GM21737 (cell line): ENCODE measurements around the gene SEC61B.

Experiments used
- ATAC-seq: cut with Tn5 transposase; IDR thresholded peaks from one replicate; pipeline ENCODE4 v1.9.1; 2021; ENCODE audit warnings: mild to moderate bottlenecking, moderate library complexity; ENCODE audit not compliant: unreplicated experiment

SEC61B gene

GRCh38 chr9:99221621-99222415, at the start of gene SEC61B, which contains the start of gene ALG2:
SEC61B (plus strand) TSS chr9:99222282; CDS start chr9:99222364, 82 bp downstream.
ALG2 (minus strand) TSS chr9:99221942; CDS start chr9:99221894, 48 bp downstream.
- ATAC-seq: peak; percentile 87

DNA sequence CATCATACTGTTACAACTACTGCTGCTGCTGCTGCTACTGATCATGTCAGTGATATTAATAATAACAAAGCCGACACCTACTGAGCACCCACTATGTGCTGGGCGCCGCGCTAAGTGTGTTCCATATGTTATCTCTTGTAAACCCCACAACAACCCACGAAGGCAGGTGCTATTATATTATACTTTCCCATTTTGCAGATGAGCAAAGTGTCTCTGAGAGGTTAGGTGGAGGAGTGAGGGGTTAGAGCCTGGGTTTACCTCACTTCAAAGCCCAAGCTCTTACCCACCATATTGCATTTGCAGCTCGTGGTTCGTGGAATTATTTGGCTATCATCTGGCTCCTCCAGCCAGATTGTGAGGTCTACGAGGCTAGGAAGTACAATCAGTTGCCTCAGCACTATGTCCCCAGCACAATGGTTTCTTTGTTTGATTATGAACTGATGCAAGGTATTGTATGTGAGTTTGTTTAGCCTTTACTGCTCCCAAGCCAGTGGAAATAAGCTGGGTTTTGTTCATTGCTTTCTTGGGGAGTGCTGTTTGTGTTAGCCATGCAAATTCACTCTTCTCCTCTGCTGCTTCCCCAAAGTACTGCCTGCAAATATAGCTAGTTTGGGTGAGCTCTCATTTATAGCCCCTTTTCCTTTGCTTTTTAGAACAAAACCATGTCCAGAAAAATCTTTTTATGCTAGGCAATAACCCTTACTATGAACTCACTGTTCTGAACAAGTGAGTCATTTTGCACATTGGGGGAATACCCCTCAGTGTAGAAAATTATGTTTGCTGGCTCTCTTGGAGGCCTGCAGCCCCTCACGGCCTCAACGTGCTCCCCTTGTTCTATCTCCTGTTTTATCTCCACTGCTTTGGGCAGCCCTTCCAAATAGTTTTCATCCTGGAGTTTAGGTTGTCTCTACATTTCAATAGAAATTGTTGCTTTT, 48.2 kb upstream of the SEC61B start:
- ATAC-seq: no peak

DNA sequence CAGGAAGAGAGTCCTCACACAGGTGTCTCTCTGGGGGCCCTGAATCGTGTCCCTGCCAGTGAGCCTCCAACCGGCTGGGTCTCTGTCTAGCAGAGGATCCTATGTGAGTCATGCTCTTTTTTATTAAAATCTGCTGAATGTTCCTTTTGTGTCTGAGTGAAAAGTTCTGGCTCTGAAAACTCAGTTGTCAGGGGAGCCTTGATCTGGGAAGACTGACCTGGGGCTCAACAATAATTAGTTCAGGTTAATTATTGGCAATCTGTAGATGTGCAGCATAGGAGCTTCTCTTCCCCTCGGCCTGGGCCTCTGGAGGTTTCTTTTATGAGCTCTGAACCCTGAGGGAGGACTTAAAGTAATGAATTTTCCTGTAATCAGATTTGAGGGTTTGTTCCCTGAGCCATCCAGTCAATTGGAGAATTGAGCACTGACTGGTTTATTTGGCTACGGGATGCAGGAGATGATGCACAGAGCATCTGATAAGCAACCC, 45.5 kb upstream of the SEC61B start:
- no peak for ATAC-seq

GRCh38 chr9:99177576-99178366, 44.3 kb upstream of the SEC61B start:
- ATAC-seq: no peak

DNA sequence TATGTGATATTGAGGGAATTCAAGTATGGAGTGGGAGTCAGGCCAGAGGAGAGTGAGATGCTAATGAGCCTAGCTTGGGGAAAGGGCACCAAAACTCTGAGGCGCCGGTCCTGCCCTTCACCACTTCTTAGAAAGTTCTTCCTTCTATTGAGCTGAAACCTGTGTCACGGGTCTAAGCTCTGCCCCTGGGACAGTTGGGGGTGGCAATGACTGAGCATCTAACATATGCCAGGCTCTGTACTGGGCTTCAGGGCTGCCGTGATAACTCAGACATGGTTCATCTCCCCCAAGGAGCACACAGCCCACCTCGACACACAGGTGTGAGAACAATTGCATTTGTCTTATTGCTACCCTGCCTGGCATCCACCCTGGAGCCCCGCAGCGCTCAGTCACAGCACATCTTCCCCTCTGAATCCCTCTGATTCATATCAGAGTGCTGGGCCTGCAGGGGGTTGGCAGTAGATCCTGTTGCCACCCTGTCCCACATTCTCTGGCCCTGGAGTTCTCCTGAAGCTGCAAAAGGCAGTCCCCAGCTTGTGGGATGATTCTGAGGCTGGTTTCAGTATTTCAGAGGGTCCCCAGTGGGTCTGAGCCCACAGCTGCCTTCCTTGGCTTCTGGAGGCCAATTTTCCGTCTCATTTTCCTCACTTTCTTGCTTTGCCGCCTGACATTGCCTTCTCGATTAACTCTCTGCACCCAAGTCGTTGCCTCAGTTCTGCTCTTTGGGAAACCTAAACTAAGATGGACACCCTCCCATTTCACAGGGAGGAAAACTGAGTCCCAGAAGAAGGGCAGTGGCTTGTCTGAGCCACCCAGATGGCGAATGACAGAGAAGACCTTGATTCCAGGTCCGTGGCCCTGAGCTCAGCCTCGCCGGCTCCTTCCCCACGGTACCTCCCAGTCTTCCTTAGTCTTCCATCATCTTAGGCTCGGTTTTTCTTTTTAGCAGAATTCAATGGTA, 42.9 kb upstream of the SEC61B start:
- ATAC-seq: no peak

DNA sequence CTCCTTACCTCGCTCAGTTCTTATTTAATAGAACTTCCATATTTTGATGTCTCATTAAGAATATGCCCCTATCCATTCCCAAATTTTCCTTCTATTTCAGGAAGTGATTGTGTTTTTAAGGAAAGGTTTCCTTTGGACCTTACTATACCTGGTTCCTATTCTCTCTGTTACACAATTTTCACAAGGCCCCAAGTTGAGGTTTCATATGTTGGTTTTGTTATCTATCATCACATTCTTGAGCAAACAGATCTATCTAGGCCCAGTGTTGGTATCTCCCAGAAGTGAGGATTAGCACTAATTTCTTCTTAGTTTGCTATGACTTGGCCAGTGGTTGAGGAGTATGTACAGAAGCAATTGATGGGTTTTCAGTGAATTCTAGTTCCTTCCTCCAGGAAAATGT, 41.9 kb upstream of the SEC61B start:
- no peak for ATAC-seq

GRCh38 chr9:99180662-99181061, 41.4 kb upstream of the SEC61B start:
- no peak for ATAC-seq

DNA sequence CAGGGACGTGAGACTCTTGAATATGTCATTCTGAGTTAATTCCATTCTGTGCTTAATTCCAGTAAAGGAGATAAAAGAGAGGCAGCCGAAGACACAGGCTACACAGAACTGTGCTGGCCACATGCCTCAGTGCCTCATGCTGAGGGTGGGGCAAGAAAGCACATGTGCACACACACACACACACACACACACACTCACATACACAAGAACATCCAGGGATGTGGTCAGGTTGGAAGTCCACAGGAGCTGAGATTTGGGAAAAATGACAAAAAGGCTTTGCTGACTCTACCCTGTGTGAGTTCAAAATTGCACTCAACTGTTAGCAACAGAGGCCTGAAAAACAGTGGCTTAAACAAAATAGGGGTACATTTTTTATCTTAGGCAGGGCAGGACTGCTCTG, 40.9 kb upstream of the SEC61B start:
- ATAC-seq: no peak

GRCh38 chr9:99181621-99182020, 40.5 kb upstream of the SEC61B start:
- peak; percentile 45 for ATAC-seq

DNA sequence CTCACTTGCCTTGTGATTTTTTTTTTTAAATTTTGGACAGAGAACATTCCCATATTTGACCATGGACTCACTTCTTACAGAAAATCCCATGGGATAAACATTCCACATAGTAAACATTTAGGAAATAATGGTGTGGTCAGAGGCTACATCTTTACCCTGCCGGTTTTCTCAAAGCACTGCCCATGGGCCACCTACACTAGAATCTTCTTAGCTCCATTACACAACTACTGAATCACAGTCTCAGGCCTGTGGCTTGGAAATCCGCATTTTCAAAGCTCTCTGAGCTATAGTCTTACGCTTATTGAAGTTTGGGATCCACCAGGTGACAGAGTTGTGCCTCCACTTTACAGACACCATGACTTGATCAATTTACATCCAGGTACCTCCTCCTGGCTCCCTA, 39.7 kb upstream of the SEC61B start:
- ATAC-seq: no peak

DNA sequence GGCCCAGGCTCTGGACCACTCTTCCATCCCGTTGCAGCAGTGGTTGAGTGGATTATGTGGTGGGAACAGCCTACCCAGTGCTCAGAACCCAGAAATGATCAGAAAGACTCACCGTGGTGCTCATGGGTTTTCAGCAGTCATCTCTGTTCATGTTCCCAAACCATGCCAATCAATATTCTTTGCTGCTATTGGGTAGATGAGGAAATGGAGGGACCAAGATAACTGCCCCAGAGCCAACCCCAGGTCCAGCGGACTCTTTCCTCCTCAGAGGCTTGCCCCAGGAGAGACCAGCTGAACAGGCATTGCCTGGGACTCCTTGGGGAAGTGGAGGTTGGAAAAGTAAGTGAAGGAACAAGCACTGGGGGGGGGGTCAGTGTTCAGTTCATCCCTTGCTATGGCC, 38.5 kb upstream of the SEC61B start:
- no peak for ATAC-seq

DNA sequence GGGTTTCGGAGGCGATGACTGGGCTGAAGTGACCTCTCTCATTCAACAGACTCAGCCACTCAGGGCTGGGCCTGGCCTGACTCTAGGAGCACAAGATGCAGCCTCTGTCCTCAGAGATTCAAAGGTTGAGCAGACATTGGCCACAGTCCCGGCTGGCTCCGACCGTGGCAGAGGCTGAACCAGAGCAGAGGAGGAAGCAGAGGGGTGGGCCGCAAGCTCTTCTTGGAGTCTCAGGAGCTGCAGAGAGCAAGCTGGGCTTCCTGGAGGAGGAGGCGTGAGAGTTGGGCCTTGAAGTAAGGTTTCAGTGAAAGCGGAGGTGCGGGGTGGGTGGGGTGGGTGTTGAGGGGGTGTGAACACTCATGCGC, 38.0 kb upstream of the SEC61B start:
- no peak for ATAC-seq

- ATAC-seq: peak; percentile 54
These were observed 37.4 kb upstream of the SEC61B start for GRCh38 chr9:99184475-99185347.

DNA sequence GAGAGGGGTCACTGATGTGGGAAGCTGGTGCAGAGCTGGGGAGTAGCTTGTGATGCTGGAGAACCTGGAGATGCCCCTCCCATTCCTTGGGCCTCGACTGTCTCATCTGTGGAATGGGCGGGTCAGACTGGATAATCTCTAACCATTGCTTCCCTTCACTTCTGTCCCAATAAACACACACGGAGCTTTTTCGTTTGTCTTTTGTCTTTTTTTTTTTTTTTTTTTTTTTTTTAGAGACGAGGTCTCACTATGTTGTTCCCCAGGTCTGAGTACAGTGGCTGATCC, 36.8 kb upstream of the SEC61B start:
- ATAC-seq: no peak

GRCh38 chr9:99185934-99186333, 36.1 kb upstream of the SEC61B start:
- ATAC-seq: no peak

- no peak for ATAC-seq
These were observed 34.8 kb upstream of the SEC61B start for GRCh38 chr9:99187311-99187710.

- no peak for ATAC-seq
These were observed 32.9 kb upstream of the SEC61B start for GRCh38 chr9:99189186-99189585.

DNA sequence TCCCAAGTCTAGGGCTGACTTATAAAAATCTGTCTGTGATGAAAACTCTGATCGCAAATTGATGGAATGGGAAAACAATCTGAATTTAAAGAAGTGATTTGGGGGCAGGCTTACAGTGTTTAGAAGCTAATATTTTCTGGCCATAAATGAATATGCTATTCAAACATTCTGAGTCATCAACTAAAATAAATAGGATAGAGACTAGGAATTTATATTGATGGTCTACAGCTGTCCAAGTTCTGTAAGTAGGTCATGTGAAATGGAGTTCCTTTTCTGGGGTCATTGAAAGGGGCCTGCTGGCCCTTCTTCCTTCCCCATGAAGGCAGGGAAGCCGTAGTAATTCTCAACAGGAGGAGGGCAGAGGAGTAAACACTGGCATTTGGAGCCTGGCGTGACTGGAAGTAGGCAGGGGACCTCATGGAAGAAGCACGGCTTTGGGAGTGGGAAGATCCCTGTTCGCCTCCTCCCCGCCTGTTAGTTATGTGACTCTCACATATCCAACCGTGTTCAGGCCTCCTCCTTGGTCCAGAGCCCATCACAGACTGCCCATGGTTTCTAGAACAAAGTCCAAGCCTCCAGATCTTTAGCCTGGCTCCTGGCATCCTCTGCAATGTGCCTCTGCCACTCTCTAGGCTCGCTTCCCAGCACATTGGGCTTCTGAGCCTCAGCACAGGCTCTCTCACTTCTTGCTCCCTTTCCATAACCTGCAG, 32.0 kb upstream of the SEC61B start:
- no peak for ATAC-seq
